Neuronal stem cell (in vitro differentiated cells): ENCODE results near the gene CLMN.

ENCODE experiments used
- DNase-seq: peaks from one replicate; pipeline ENCODE4 v3.0.0-alpha.2; 2013; ENCODE audit warnings: low spot score
- H2AFZ ChIP-seq: one replicate; pipeline ENCODE4 v1.6.1; 2013; ENCODE audit warnings: mild to moderate bottlenecking, low read length, inconsistent platforms
- H2AK5ac ChIP-seq: 2 replicates; pipeline ENCODE4 v1.6.1; 2013; ENCODE audit warnings: low read depth, mild to moderate bottlenecking, inconsistent platforms, low read length, moderate library complexity, mixed read lengths
- H2BK120ac ChIP-seq: 2 replicates; pipeline ENCODE4 v1.6.1; 2013; ENCODE audit warnings: low read depth, mild to moderate bottlenecking, inconsistent platforms, low read length, moderate library complexity, mixed read lengths
- H2BK12ac ChIP-seq: one replicate; pipeline ENCODE4 v1.6.1; 2013; ENCODE audit warnings: low read length, inconsistent platforms
- H2BK15ac ChIP-seq: 2 replicates; pipeline ENCODE4 v1.6.1; 2013; ENCODE audit warnings: mild to moderate bottlenecking, low read length, inconsistent platforms, mixed read lengths
- H2BK5ac ChIP-seq: one replicate; pipeline ENCODE4 v1.6.1; 2013; ENCODE audit warnings: inconsistent platforms, mild to moderate bottlenecking, low read length, moderate library complexity
- H3K14ac ChIP-seq: one replicate; pipeline ENCODE4 v1.6.1; 2013; ENCODE audit warnings: low read length, inconsistent platforms
- H3K18ac ChIP-seq: 2 replicates; pipeline ENCODE4 v1.6.1; 2013; ENCODE audit warnings: low read length, inconsistent platforms
- H3K23ac ChIP-seq: 2 replicates; pipeline ENCODE4 v1.6.1; 2013; ENCODE audit warnings: low read depth, mild to moderate bottlenecking, mixed read lengths, low read length, inconsistent platforms; ENCODE audit not compliant: poor library complexity
- H3K27ac ChIP-seq: replicated peaks from 3 replicates; pipeline ENCODE4 v1.5.1; 2013; ENCODE audit warnings: low read length, inconsistent platforms
- H3K27me3 ChIP-seq, 3 experiments: 2 replicates each; pipeline ENCODE4 v1.6.1; 2013; ENCODE audit warnings: low read length in 3 of 3, mild to moderate bottlenecking in 2 of 3, inconsistent platforms in 1 of 3, low read depth in 1 of 3, mixed read lengths in 1 of 3, moderate library complexity in 1 of 3; ENCODE audit not compliant: control insufficient read depth in 3 of 3, insufficient read depth in 3 of 3
- H3K36me3 ChIP-seq, 2 donors: replicated peaks in 1 of 2; 2 replicates each; pipeline ENCODE4 v1.6.1; 2013; ENCODE audit warnings: low read length in 2 of 2; ENCODE audit not compliant: control insufficient read depth in 2 of 2, insufficient read depth in 2 of 2
- H3K4ac ChIP-seq: 2 replicates; pipeline ENCODE4 v1.6.1; 2013; ENCODE audit warnings: inconsistent platforms, mild to moderate bottlenecking, low read length, moderate library complexity
- H3K4me1 ChIP-seq, 2 donors: 1 replicate in 1 of 2; 2 replicates in 1 of 2; pipeline ENCODE4 v1.6.1; 2013; ENCODE audit warnings: low read length in 2 of 2, low read depth in 1 of 2; ENCODE audit not compliant: control insufficient read depth in 2 of 2, insufficient read depth in 1 of 2
- H3K4me2 ChIP-seq: one replicate; pipeline ENCODE4 v1.6.1; 2013; ENCODE audit warnings: mild to moderate bottlenecking, low read length, inconsistent platforms; ENCODE audit not compliant: insufficient read depth, poor library complexity, severe bottlenecking
- H3K4me3 ChIP-seq, 2 donors: 2 replicates each; pipeline ENCODE4 v1.5.1; 2013; ENCODE audit warnings: low read length in 2 of 2, mild to moderate bottlenecking in 2 of 2, inconsistent platforms in 1 of 2, moderate library complexity in 1 of 2
- H3K79me1 ChIP-seq: one replicate; pipeline ENCODE4 v1.6.1; 2013; ENCODE audit warnings: low read depth, mild to moderate bottlenecking, inconsistent platforms, low read length, moderate library complexity
- H3K9ac ChIP-seq: one replicate; pipeline ENCODE4 v1.6.1; 2013; ENCODE audit warnings: mild to moderate bottlenecking, low read depth, low read length, inconsistent platforms; ENCODE audit not compliant: poor library complexity
- H3K9me3 ChIP-seq, 2 donors: replicated peaks in 1 of 2; 2 replicates each; pipeline versions ENCODE3 to v1.6.1; 2013; ENCODE audit warnings: low read length in 2 of 2, mild to moderate bottlenecking in 2 of 2, inconsistent platforms in 1 of 2, low read depth in 1 of 2, mixed read lengths in 1 of 2, moderate library complexity in 1 of 2; ENCODE audit not compliant: control insufficient read depth in 2 of 2, insufficient read depth in 1 of 2
- H4K8ac ChIP-seq: one replicate; pipeline ENCODE4 v1.6.1; 2013; ENCODE audit warnings: low read depth, mild to moderate bottlenecking, inconsistent platforms, low read length, moderate library complexity
- H4K91ac ChIP-seq: one replicate; pipeline ENCODE4 v1.6.1; 2013; ENCODE audit warnings: low read length, low read depth, mild to moderate bottlenecking, inconsistent platforms; ENCODE audit not compliant: poor library complexity
- WGBS, 2 donors: extraction: QIAGEN DNeasy Blood & Tissue Kit; methylation state at CpG; one replicate each; pipeline ENCODE4 v1.1.7; 2013; ENCODE audit warnings: missing lambda C conversion rate in 2 of 2, mixed read lengths in 1 of 2; ENCODE audit not compliant: insufficient read length in 2 of 2, insufficient replicate concordance in 1 of 2; ENCODE audit errors: extremely low coverage in 2 of 2; 5-methylcytosine and 5-hydroxymethylcytosine counted together

Gene CLMN

GRCh38 chr14:95261616-95262510, 57.8 kb downstream of the CLMN start:
- H3K27ac ChIP-seq, result no peak overlapping the region
- H3K36me3 ChIP-seq, result no peaks in the 10 kb centered on the region
- H3K4me2 ChIP-seq, result no peak overlapping the region
- peaks cover 0 to 4% (median 0%) of the 10 kb centered on the region in 3 experiments for H3K27me3 ChIP-seq
- no peak overlapping the region for H3K4me3 ChIP-seq
- H2BK12ac ChIP-seq, result no peak overlapping the region
- no peak overlapping the region for H2BK5ac ChIP-seq
- no peak overlapping the region for H4K91ac ChIP-seq
- no peak overlapping the region for H4K8ac ChIP-seq
- H2BK120ac ChIP-seq, result no peak overlapping the region
- no peak for DNase-seq
- no peak overlapping the region for H2AFZ ChIP-seq
- H2AK5ac ChIP-seq, result no peak overlapping the region
- no peaks in the 10 kb centered on the region for H3K79me1 ChIP-seq
- H2BK15ac ChIP-seq, result no peak overlapping the region
- no peak overlapping the region for H3K9ac ChIP-seq
- no peak overlapping the region for H3K18ac ChIP-seq
- H3K4ac ChIP-seq, result no peak overlapping the region
- H3K9me3 ChIP-seq, result peaks cover 0 to 2% of the 10 kb centered on the region in 2 donors
- H3K4me1 ChIP-seq, result peaks cover 4 to 12% of the 10 kb centered on the region in 2 donors
- H3K23ac ChIP-seq, result no peak overlapping the region
- no CpG with 5 or more reads among the region's 16 CpGs for WGBS, 2 donors
- no peak overlapping the region for H3K14ac ChIP-seq

- Histone ChIP-seq H3K4me2 (no peak overlapping the region), H3K36me3 (no peaks in the 10 kb centered on the region), H3K14ac (no peak overlapping the region), H2BK15ac (no peak overlapping the region), H2BK5ac (no peak overlapping the region), H3K4me3 (no peak overlapping the region), H3K4me1 (peaks cover 15 to 21% of the 10 kb centered on the region in 2 donors), H4K8ac (no peak overlapping the region), H2BK12ac (no peak overlapping the region), H4K91ac (no peak overlapping the region), H3K27me3 (peaks cover 0 to 4% (median 0%) of the 10 kb centered on the region in 3 experiments), H3K9me3 (peaks cover 0 to 2% of the 10 kb centered on the region in 2 donors), H3K23ac (no peak overlapping the region), H2AFZ (no peak overlapping the region), H3K27ac (no peak overlapping the region), H3K4ac (no peak overlapping the region), H3K9ac (no peak overlapping the region), H3K18ac (no peak overlapping the region), H2BK120ac (no peak overlapping the region), H3K79me1 (no peaks in the 10 kb centered on the region), H2AK5ac (no peak overlapping the region)
- DNase-seq, result no peak
- WGBS, 2 donors, result no CpG with 5 or more reads among the region's 19 CpGs
Measured at GRCh38 chr14:95260537-95261361, 59.0 kb downstream of the CLMN start.

GRCh38 chr14:95258754-95259593, 60.7 kb downstream of the CLMN start:
- H2BK120ac ChIP-seq, result no peak overlapping the region
- peaks cover 0 to 2% of the 10 kb centered on the region in 2 donors for H3K9me3 ChIP-seq
- 100% methylated on average over 1 of the region's 12 CpGs for WGBS, 2 donors
- no peak overlapping the region for H2BK12ac ChIP-seq
- H3K14ac ChIP-seq, result no peak overlapping the region
- no peak overlapping the region for H4K91ac ChIP-seq
- no peak for DNase-seq
- no peak overlapping the region for H3K27ac ChIP-seq
- H3K36me3 ChIP-seq, result no peaks in the 10 kb centered on the region
- no peak overlapping the region for H2AFZ ChIP-seq
- H2AK5ac ChIP-seq, result no peak overlapping the region
- H2BK5ac ChIP-seq, result no peak overlapping the region
- H3K18ac ChIP-seq, result peak overlapping the region; percentile 15
- H3K4me2 ChIP-seq, result no peak overlapping the region
- H3K9ac ChIP-seq, result no peak overlapping the region
- no peak overlapping the region for H3K4ac ChIP-seq
- no peak overlapping the region for H4K8ac ChIP-seq
- no peak overlapping the region for H2BK15ac ChIP-seq
- no peak overlapping the region for H3K4me3 ChIP-seq
- peak overlapping the region; percentile 6 for H3K23ac ChIP-seq
- H3K4me1 ChIP-seq, result peaks cover 23 to 25% of the 10 kb centered on the region in 2 donors
- no peaks in the 10 kb centered on the region for H3K79me1 ChIP-seq
- peaks cover 0 to 4% (median 0%) of the 10 kb centered on the region in 3 experiments for H3K27me3 ChIP-seq
